ENCODE results near the gene ALDH3B2. TPM values are rescaled to one million over a fixed set of nuclear protein-coding genes. Genes with fewer than 3 reads are reported as not detected.

ALDH3B2 gene
- total RNA-seq, 1 experiment from 2014 or later = not detected

DNA sequence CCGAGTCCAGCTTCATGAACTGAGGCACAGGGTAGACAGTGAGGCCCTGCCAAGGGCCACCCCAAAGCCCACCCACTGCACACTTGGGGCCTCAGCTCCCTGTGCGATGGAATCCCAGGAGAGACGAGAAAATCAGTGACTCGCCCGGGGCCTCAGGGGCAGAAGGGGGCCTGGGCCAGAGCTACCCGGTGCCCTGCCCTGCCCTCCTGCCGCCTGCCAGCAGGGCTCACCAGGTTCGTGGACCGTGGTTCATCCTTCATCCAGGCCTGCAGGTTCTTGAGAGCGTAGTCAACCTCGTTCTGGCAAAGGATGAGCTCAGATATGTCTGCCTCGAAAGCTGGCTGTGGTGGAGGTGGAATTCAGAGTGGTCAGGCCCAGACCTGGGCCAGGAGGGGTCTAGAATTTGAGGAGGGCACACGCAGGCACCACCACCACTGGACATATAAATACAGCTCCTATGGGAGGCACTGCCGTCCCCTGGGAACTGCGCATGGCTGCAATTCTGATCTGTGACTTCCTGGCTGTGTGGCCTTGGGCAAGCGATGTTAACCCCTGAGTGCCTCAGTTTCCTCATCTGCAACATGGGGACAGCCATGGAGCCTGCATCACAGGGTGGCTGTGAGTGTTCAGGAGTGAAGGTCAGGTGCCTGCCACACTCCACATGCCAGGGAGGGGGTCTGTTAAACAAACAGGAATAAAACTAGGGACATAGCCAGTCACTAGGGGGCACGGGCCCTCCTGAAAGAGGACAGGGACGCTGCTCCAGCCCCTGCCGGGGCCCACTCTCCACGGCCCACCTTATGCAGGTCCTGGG is 7.5 kb downstream of the ALDH3B2 start:
- H2BK120ac ChIP-seq (ENCODE audit: low read depth, low read length, poor library complexity, severe bottlenecking) = no peak overlapping the region
- H4K8ac ChIP-seq (replicated peaks; ENCODE audit: insufficient read length, low read depth, low read length) = no peak overlapping the region
- no peak overlapping the region for H2AFZ ChIP-seq (ENCODE audit: low read length)
- no peak overlapping the region for H3K56ac ChIP-seq (ENCODE audit: insufficient read length, low read depth, low read length)
- H3K27ac ChIP-seq (ENCODE audit: insufficient read length, low read depth, low read length) = no peak overlapping the region
- H3K79me2 ChIP-seq (ENCODE audit: insufficient read depth, low read length) = no peaks in the 10 kb centered on the region
- no peaks in the 10 kb centered on the region for H4K20me1 ChIP-seq (ENCODE audit: control insufficient read depth, insufficient read depth, insufficient read length)
- no peak overlapping the region for H3K4me2 ChIP-seq (ENCODE audit: insufficient read depth, insufficient read length, low read length)
- H3K4me1 ChIP-seq (ENCODE audit: insufficient read depth, low read length) = no peaks in the 10 kb centered on the region
- Mint-ChIP-seq H3K4me1 (no peaks in the 10 kb centered on the region), H3K27ac (no peak overlapping the region), H3K4me3 (no peak overlapping the region), H3K27me3 (ENCODE audit: low read depth) (peaks cover 7% of the 10 kb centered on the region), H3K36me3 (ENCODE audit: insufficient read depth in 1 of 3, low read depth in 3 of 3) (no peaks in the 10 kb centered on the region), H3K9me3 (no peaks in the 10 kb centered on the region)
- TF ChIP-seq, protein P1, sequence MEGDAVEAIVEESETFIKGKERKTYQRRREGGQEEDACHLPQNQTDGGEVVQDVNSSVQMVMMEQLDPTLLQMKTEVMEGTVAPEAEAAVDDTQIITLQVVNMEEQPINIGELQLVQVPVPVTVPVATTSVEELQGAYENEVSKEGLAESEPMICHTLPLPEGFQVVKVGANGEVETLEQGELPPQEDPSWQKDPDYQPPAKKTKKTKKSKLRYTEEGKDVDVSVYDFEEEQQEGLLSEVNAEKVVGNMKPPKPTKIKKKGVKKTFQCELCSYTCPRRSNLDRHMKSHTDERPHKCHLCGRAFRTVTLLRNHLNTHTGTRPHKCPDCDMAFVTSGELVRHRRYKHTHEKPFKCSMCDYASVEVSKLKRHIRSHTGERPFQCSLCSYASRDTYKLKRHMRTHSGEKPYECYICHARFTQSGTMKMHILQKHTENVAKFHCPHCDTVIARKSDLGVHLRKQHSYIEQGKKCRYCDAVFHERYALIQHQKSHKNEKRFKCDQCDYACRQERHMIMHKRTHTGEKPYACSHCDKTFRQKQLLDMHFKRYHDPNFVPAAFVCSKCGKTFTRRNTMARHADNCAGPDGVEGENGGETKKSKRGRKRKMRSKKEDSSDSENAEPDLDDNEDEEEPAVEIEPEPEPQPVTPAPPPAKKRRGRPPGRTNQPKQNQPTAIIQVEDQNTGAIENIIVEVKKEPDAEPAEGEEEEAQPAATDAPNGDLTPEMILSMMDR (conservative IDR thresholded peaks at IDR 0.05) = no peak
- no peak overlapping the region for H4K5ac ChIP-seq (ENCODE audit: insufficient read length, low read depth, low read length)
- no peak overlapping the region for H3K4ac ChIP-seq (ENCODE audit: low read depth, low read length)
- no CpG with 5 or more reads among the region's 20 CpGs for WGBS (ENCODE audit: extremely low coverage, insufficient read length, low lambda C conversion rate)
- H2AK5ac ChIP-seq (ENCODE audit: insufficient read length, low read length) = no peak overlapping the region
- H3T11ph ChIP-seq (ENCODE audit: low read length) = no peak overlapping the region
- no peak overlapping the region for H2BK12ac ChIP-seq (ENCODE audit: insufficient read length, low read depth, low read length)
- no peak overlapping the region for H3K23ac ChIP-seq (ENCODE audit: insufficient read length, low read depth, low read length)
- H2BK5ac ChIP-seq (ENCODE audit: insufficient read length, low read length) = no peak overlapping the region
- no peaks in the 10 kb centered on the region for H3K23me2 ChIP-seq (ENCODE audit: insufficient read length, low read depth, low read length, poor library complexity, severe bottlenecking)
- H3K14ac ChIP-seq (ENCODE audit: insufficient read depth, low read length) = no peak overlapping the region
- no peaks in the 10 kb centered on the region for H3K9me3 ChIP-seq (ENCODE audit: control insufficient read depth, low read depth, low read length)
- no peak overlapping the region for H3K18ac ChIP-seq (ENCODE audit: insufficient read length, low read depth, low read length)
- H2BK15ac ChIP-seq (ENCODE audit: low read depth, low read length) = no peak overlapping the region
- no peak for DNase-seq
- no peaks in the 10 kb centered on the region for H3K79me1 ChIP-seq (ENCODE audit: insufficient read depth, low read depth, low read length, poor library complexity, severe bottlenecking)
- H3K27me3 ChIP-seq (ENCODE audit: insufficient read depth, low read length) = no peaks in the 10 kb centered on the region
- no peak overlapping the region for H3K9ac ChIP-seq (ENCODE audit: extremely low read depth, insufficient read length, low read length)
- no peak overlapping the region for H2BK20ac ChIP-seq (ENCODE audit: low read depth, low read length, poor library complexity, severe bottlenecking)
- H4K91ac ChIP-seq (ENCODE audit: insufficient read length, low read depth, low read length) = no peak overlapping the region
